ENCODE measurements around the gene TDRD9.
"Not testable (repeated sequence)": the region's sequence is repeated elsewhere in the genome, so short reads cannot be mapped to it uniquely, and the experiment has no call there.

Gene TDRD9

GRCh38 chr14:103916636-103917262 is 11.5 kb upstream of the TDRD9 start:
- DNase-seq (ENCODE audit: extremely low spot score), result no peak
- TF ChIP-seq CTCF (IDR thresholded peaks at IDR 0.05; ENCODE audit: control extremely low read depth, extremely low read depth, low read depth, missing control alignments), result no peak
- CTCF ChIA-PET, result interaction anchor here (1.4 to 3.0 kb wide), 3 partner anchors 16 to 108 kb away, joined by 5 to 14 read pairs (median 10); no protein-coding TSS in a partner anchor
- POLR2A ChIA-PET, result no interaction called here

- peak; percentile 99 for TF ChIP-seq CTCF (IDR thresholded peaks at IDR 0.05; ENCODE audit: control extremely low read depth, extremely low read depth, low read depth, missing control alignments)
- DNase-seq (ENCODE audit: extremely low spot score), result peak; percentile 98
- ChIA-PET POLR2A (no interaction called here), CTCF (interaction anchor here (0.6 to 6.9 kb wide), 18 partner anchors 8 to 345 kb away, joined by 3 to 53 read pairs (median 4); partner anchors contain the start of gene RD3L)
Measured at GRCh38 chr14:103920981-103921854, 7.0 kb upstream of the TDRD9 start.

GRCh38 chr14:103921855-103922200 is 6.4 kb upstream of the TDRD9 start:
- DNase-seq (ENCODE audit: extremely low spot score); POLR2A ChIA-PET: not testable (repeated sequence)
- CTCF ChIA-PET, result interaction anchor here (0.6 to 6.9 kb wide), 15 partner anchors 8 to 346 kb away, joined by 3 to 53 read pairs (median 4); partner anchors contain the start of gene RD3L

GRCh38 chr14:103923863-103924262 is 4.4 kb upstream of the TDRD9 start:
- no peak for DNase-seq (ENCODE audit: extremely low spot score)
- ChIA-PET POLR2A (no interaction called here), CTCF (interaction anchor here (0.8 to 6.9 kb wide), 5 partner anchors 9 to 63 kb away, joined by 3 to 53 read pairs (median 4); no protein-coding TSS in a partner anchor)
- no peak for TF ChIP-seq CTCF (IDR thresholded peaks at IDR 0.05; ENCODE audit: control extremely low read depth, extremely low read depth, low read depth, missing control alignments)

GRCh38 chr14:103925316-103925715 is 2.9 kb upstream of the TDRD9 start:
- DNase-seq (ENCODE audit: extremely low spot score), result no peak
- ChIA-PET POLR2A (no interaction called here), CTCF (interaction anchor here (1.4 to 6.9 kb wide), 2 partner anchors 13 to 19 kb away, joined by 3 to 53 read pairs; no protein-coding TSS in a partner anchor)

GRCh38 chr14:103927566-103927965 is 690 bp upstream of the TDRD9 start:
- DNase-seq (ENCODE audit: extremely low spot score), result no peak
- POLR2A ChIA-PET, result no interaction called here
- CTCF ChIA-PET, result interaction anchor here (1.5 kb wide), 1 partner anchor 17 kb away, joined by 3 read pairs; no protein-coding TSS in a partner anchor
- no peak for TF ChIP-seq CTCF (IDR thresholded peaks at IDR 0.05; ENCODE audit: control extremely low read depth, extremely low read depth, low read depth, missing control alignments)

More at GRCh38 chr14:103925316-103925715, 2.9 kb upstream of the TDRD9 start:
- no peak for TF ChIP-seq CTCF (IDR thresholded peaks at IDR 0.05; ENCODE audit: control extremely low read depth, extremely low read depth, low read depth, missing control alignments)

Data from GM10248 (cell line).